Measurements from ENCODE around the gene TIMELESS.
"Not testable (repeated sequence)": the region's sequence is repeated elsewhere in the genome, so short reads cannot be mapped to it uniquely, and the experiment has no call there.

TIMELESS gene, protein sequence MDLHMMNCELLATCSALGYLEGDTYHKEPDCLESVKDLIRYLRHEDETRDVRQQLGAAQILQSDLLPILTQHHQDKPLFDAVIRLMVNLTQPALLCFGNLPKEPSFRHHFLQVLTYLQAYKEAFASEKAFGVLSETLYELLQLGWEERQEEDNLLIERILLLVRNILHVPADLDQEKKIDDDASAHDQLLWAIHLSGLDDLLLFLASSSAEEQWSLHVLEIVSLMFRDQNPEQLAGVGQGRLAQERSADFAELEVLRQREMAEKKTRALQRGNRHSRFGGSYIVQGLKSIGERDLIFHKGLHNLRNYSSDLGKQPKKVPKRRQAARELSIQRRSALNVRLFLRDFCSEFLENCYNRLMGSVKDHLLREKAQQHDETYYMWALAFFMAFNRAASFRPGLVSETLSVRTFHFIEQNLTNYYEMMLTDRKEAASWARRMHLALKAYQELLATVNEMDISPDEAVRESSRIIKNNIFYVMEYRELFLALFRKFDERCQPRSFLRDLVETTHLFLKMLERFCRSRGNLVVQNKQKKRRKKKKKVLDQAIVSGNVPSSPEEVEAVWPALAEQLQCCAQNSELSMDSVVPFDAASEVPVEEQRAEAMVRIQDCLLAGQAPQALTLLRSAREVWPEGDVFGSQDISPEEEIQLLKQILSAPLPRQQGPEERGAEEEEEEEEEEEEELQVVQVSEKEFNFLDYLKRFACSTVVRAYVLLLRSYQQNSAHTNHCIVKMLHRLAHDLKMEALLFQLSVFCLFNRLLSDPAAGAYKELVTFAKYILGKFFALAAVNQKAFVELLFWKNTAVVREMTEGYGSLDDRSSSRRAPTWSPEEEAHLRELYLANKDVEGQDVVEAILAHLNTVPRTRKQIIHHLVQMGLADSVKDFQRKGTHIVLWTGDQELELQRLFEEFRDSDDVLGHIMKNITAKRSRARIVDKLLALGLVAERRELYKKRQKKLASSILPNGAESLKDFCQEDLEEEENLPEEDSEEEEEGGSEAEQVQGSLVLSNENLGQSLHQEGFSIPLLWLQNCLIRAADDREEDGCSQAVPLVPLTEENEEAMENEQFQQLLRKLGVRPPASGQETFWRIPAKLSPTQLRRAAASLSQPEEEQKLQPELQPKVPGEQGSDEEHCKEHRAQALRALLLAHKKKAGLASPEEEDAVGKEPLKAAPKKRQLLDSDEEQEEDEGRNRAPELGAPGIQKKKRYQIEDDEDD

DNA sequence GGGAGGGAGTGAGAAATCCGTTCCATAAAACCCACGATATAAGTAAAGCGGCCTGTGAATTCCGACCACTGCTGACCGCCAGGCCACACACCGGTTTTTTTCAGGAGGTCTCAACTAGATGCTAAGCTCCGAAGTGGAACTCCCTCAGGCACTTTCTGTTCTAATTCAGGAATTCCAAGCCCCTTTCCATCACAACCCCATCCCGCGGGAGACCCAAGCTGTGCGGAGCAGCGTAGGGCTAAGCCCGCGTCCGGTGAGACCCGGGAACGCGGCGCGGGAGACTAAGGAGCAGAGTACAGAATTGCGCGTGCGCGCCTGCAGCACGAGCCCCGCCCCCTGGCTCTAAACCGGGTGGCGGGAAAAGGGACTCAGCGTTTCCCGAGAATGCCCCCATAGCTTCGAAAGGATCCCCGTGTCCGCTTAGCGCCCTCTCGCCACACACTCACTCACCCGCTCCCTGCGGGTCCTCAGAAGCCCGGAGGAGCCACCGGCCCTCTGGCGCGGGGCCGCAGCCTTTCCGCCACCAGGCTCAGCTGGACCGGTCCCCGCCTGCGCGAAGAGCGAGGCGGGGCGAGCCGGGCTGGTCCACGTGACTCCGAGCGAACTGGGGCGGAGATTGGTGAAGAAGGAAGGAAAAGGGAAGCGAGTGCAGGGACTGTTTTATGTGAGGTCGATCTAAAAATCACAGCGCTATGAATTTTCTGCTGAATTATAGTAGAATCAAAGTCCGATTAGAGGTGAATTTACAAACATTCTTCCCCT lies at the start of gene TIMELESS:
TSS of gene TIMELESS (minus strand) at position 567 of the 762 bp plus-strand sequence. CDS start 15,256 bp downstream, outside the sequence.
- peak; percentile 95 for DNase-seq

DNA sequence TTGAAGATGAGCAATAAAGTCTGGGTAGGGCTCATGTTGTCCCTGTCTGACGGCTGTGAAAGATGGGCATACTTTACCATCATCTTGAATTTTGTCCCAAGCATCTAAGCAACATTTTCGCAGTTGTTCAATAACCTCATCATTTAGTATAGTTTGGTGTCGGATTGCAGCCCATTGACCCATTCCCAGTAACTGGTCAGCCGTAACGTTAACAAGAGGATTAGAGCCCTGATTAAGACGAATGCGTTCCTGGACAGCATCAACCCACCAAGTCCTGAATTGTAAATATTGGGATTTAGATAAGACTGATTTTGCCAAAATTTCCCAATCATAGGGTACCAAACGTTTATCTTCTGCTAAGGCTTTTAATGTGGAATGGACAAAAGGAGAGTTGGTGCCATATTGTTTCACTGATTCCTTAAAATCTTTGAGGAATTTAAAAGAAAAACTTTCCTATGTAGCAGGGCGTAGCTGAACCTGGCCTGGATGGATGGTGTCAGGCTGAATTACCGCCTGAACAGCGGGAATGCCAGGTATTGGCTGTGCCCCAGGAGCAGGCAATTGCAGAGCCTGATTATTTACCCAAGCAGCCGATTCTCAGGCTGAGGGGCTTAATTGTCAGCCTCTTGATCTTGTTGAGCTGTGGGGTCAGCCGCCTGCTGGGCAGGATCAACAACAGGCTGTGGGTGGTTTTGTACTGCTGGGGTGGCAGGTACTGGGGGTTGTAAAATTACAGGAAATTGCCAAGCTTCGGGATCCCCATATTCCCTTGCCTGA lies 49.1 kb upstream of the TIMELESS start:
- DNase-seq, result not testable (repeated sequence)

- DNase-seq, result peak; percentile 32
Measured at GRCh38 chr12:56496704-56497103, 47.5 kb upstream of the TIMELESS start.

- DNase-seq, result not testable (repeated sequence)
Measured at GRCh38 chr12:56494481-56494880, 45.3 kb upstream of the TIMELESS start.

DNA sequence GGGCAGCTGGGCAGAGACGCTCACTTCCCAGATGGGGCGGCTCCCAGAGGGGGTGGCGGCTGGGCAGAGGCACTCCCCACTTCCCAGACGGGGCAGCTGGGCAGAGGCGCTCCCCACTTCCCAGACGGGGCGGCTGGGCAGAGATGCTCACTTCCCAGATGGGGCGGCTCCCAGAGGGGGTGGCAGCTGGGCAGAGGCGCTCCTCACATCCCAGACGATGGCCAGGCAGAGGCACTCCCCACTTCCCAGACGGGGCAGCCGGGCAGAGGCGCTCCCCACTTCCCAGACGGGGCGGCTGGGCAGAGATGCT lies 44.8 kb upstream of the TIMELESS start:
- not testable (repeated sequence) for DNase-seq

DNA sequence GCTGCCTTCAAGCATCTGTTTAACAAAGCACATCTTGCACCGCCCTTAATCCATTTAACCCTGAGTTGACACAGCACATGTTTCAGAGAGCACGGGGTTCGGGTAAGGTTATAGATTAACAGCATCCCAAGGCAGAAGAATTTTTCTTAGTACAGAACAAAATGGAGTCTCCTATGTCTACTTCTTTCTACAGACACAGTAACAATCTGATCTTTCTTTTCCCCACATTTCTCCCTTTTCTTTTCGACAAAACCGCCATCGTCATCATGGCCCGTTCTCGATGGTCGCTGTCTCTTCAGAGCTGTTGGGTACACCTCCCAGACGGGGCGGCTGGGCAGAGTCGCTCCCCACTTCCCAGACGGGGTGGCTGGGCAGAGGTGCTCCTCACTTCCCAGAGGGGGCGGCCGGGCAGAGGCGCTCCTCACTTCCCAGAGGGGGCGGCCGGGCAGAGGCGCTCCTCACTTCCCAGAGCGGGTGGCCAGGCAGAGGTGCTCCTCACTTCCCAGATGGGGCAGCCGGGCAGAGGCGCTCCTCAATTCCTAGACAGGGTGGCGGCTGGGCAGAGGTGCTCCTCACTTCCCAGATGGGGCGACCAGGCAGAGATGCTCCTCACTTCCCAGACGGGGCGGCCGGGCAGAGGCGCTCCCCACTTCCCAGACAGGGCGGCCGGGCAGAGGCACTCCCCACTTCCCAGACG lies 44.3 kb upstream of the TIMELESS start:
- not testable (repeated sequence) for DNase-seq

- no peak for DNase-seq
Measured at GRCh38 chr12:56490360-56490759, 41.1 kb upstream of the TIMELESS start.

DNA sequence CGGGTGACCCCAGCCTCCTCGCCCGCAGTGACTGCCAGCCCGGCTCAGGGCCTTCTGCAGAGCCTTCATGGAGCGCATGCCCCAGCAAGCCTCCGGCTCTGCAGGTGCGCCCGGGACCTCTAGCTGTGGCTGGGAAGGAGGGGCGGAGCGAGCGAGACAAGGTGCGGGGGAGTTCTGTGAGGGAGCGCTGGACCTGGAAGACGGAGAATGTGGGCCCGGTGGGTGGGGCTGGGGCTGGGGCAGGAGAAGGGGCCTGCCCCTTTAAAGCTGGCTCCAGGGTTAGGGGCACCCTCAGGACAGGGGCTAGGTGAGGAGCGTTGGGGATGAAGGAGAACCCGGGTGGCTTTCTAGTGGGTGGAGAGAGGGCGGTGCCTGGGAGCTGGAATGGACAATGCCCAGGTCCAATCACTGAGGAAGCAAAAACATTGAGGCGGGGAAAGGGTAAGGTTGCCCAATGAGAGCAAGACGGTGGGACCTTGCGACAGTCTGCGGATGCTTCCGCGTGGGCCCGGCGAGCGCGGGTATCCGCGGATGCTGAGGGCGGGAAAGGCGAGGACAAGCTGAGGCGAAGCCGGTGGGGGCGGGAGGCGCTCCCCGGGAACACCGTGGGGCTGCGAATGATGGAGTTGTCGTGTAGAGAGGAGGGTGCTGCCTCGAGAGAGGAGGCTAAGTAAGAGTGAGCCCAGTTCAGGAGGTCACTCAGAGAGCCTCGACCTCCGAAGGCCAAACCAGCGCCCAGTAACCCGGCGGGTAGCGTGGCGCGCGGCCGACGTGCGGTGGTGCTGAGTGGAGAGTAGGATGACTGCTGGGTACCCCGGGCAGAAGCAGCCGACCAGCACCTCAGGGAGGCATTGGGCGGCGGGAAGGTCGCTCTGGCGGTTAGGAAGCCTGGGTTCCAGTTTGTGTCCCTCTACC lies 39.1 kb upstream of the TIMELESS start, which contains the start of gene GLS2:
TSS of gene GLS2 (minus strand) at position 121 of the 915 bp plus-strand sequence. CDS start at position 78, 43 bp downstream.
- peak; percentile 67 for DNase-seq

DNA sequence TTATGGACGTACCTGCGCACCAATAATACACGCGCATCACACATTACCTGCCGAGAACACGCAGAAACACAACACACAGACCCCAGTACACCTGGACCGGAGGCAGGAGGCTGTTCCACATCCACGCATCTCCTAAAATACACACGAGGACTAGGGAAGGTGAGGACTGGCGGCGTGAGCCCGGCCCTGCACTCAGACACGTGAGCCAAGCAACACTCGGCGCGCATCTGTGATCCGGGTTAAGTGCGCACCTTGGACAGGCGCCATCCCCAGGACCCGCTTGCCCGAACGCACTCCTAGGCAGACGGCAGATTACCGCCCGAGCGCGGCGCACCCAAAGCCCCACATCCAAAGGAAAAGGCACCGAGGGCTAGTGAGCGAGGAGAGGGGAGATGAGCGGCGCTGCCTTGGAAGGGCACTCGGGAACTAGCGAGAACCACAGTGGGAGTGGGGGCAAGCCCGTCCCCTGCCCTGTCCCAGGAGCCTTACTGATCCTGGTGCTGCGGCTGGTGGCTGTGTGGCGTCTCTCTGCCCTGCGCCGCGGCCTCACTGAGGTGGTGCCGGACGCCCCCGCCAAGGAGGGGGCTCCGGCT lies 38.3 kb upstream of the TIMELESS start:
- DNase-seq, result no peak

GRCh38 chr12:56486694-56487093 lies 37.5 kb upstream of the TIMELESS start:
- DNase-seq, result no peak

DNA sequence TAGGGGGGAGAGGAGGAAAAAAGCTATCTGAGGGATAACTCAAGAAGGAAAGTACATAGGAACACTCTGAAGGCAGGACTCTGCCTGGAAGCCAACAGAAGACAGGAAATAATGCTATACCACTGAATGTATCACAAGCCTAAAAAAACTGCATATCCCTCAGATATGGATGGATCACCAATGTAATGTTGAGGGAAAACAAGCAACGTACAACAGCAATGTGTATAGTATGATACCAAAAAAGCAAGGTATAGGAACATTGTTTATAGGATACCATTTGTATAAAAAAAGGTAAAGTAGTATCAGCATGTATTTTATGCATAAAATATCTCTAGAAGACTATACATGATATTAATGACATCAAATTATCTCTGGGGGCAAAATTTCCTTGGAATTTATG lies 35.3 kb upstream of the TIMELESS start:
- DNase-seq, result no peak

GRCh38 chr12:56479625-56480024 lies 30.4 kb upstream of the TIMELESS start:
- no peak for DNase-seq

DNA sequence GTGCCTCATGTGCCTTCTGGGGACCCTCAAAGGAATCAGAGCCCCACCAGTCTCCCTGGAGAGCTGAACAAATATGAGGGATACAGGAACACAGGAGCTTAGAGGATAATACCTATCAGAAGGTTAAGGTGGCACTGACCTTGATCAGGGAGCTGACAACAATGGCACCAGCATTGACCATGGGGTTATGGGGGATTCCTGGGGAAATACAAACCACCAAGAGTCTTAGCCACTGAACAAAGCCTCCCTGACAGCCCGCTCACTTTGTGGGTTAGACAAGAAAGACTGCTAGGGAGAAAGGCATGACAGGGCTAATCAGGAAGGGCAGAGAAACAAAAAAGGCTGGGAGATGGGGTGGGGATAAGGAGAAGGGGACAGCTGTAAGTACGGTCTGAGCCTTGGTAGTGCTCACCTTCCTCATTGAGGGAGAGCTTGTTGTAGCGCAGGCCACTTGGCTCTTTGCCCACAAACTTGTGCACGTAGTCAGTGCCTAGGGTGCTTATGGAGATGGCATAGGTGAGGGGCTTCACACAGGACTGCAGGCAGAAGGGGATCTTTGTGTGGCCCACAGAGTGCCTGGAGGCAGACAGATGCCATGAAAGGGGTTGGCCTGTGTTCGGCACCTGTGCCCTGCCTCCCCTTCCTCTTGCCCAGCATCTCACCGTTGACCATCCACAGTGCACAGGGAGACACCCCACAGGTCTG lies 28.4 kb upstream of the TIMELESS start:
- DNase-seq, result no peak

GRCh38 chr12:56476972-56477432 lies 27.8 kb upstream of the TIMELESS start:
- DNase-seq, result no peak

DNA sequence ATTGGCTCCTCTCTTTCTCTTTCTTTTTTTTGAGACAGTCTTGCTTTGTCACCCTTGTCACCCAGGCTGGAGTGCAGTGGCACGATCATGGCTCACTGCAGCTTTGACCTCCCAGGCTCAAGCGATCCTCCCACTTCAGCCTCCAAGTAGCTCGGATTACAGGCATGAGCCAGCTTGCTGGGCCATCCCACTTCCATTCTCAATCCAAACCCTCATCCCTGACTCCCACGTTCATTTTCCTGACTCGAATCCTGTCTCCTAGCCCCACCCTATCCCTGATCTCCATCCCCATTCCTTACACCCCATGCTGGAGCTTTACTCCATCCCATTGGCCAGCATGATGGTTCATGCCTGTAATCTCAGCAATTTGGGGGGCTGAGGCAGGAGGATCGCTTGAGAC lies 26.9 kb upstream of the TIMELESS start:
- DNase-seq, result no peak

DNA sequence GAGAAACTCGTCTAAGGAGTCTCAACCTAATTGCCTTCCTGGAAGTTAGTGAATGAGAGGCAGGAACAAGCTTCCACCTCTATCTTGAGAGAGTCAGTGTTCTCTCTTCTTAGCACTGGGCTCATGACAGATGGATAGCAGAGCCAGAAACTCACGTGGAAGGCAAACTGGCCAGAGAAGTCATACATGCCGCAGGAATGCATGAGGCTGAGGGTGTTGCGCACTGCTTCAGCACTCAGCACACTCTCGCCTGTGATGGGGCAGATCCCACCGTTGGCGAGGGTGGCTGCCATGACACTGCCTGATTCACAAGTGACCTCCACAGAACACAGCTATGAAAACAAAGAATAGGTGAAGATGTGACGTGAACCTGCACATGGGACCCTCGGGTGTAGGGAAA lies 25.2 kb upstream of the TIMELESS start:
- no peak for DNase-seq

GRCh38 chr12:56469007-56469930 lies 20.0 kb upstream of the TIMELESS start:
- peak; percentile 21 for DNase-seq

All from suppressor macrophage treated with lipopolysaccharide for 4 hours (primary cell).